GM13977 (cell line): ENCODE results near the gene SRSF11.

Experiments used
- DNase-seq: peaks from one replicate; pipeline ENCODE4 v3.0.0; 2012; ENCODE audit warnings: low spot score
- in situ Hi-C: fragments of 300-500 bp; cut with MboI; formaldehyde crosslinking; loops from one replicate; pipeline ENCODE4 v1.12.0; 2022; ENCODE audit warnings: low sequenced_read_pairs, low pct_unique_long_range_greater_than_20kb, mixed read lengths, inconsistent platforms; ENCODE audit not compliant: unreplicated experiment
- TF ChIP-seq, protein P1 (sequence below): IDR thresholded peaks from 2 replicates; pipeline ENCODE4 v1.5.1; 2012; ENCODE audit warnings: mild to moderate bottlenecking, control low read depth; ENCODE audit not compliant: insufficient read depth; ENCODE audit errors: extremely low read depth, missing control alignments

SRSF11 gene

GRCh38 chr1:70293186-70293843 is 72.1 kb downstream of the SRSF11 start:
- TF ChIP-seq, protein P1, sequence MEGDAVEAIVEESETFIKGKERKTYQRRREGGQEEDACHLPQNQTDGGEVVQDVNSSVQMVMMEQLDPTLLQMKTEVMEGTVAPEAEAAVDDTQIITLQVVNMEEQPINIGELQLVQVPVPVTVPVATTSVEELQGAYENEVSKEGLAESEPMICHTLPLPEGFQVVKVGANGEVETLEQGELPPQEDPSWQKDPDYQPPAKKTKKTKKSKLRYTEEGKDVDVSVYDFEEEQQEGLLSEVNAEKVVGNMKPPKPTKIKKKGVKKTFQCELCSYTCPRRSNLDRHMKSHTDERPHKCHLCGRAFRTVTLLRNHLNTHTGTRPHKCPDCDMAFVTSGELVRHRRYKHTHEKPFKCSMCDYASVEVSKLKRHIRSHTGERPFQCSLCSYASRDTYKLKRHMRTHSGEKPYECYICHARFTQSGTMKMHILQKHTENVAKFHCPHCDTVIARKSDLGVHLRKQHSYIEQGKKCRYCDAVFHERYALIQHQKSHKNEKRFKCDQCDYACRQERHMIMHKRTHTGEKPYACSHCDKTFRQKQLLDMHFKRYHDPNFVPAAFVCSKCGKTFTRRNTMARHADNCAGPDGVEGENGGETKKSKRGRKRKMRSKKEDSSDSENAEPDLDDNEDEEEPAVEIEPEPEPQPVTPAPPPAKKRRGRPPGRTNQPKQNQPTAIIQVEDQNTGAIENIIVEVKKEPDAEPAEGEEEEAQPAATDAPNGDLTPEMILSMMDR = no peak
- in situ Hi-C loops = no loop called here
- no peak for DNase-seq

- TF ChIP-seq, protein P1 = no peak
- DNase-seq = no peak
- in situ Hi-C loops = no loop called here
Measured at GRCh38 chr1:70295749-70296148, 74.6 kb downstream of the SRSF11 start.

DNA sequence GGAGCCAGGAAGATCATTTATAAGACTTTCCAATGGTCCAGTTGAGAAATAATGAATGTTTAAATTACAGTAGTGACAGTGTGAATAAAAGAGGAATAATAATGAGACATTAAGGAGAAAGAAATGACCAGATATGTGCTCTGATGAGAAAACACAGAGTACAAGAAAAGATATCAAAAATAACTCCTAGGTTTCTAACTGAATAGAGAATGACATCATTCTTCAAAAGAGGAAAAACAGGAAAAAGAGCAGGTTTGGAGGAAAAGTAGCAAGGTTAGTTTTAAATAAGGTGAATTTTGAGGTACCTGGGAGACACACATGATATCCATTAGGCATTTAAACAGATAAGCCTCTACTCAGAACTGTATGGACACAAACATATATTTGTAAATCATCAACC is 78.3 kb downstream of the SRSF11 start:
- no peak for DNase-seq
- TF ChIP-seq, protein P1 = no peak
- in situ Hi-C loops = no loop called here
